Left ventricle myocardium superior (tissue), 1 donor: Measurements from ENCODE around the gene GALNT2. TPM values are rescaled to one million over a fixed set of nuclear protein-coding genes. Genes with fewer than 3 reads are reported as not detected.

Source experiments
- ATAC-seq: fragments of 200-7000 bp; cut with Tn5 transposase; one replicate; pipeline ENCODE4 v1.9.1; 2020; ENCODE audit warnings: mild to moderate bottlenecking, moderate library complexity
- DNase-seq: peaks from one replicate; pipeline ENCODE4 v3.0.0-alpha.2; 2020
- intact Hi-C: fragments of 100-400 bp; cut with micrococcal nuclease; formaldehyde crosslinking; loops from one replicate; pipeline ENCODE4 v1.11.0; 2022
- total RNA-seq: library from RNA; stranded (reverse); fragmentation: NEBNext Ultra II Directional; extraction: Animal tissue kit (Norgen Biotek cat#: 25700); gene quantifications from one replicate; pipeline ENCODE4 v1.2.1, GENCODE V29; 2021
- donor health status: DM: no; HTN: yes; CAD: no; lungs with severe emphysema.

The GALNT2 gene
- total RNA-seq, 1 donor from 2014 or later = 22.0 TPM

DNA sequence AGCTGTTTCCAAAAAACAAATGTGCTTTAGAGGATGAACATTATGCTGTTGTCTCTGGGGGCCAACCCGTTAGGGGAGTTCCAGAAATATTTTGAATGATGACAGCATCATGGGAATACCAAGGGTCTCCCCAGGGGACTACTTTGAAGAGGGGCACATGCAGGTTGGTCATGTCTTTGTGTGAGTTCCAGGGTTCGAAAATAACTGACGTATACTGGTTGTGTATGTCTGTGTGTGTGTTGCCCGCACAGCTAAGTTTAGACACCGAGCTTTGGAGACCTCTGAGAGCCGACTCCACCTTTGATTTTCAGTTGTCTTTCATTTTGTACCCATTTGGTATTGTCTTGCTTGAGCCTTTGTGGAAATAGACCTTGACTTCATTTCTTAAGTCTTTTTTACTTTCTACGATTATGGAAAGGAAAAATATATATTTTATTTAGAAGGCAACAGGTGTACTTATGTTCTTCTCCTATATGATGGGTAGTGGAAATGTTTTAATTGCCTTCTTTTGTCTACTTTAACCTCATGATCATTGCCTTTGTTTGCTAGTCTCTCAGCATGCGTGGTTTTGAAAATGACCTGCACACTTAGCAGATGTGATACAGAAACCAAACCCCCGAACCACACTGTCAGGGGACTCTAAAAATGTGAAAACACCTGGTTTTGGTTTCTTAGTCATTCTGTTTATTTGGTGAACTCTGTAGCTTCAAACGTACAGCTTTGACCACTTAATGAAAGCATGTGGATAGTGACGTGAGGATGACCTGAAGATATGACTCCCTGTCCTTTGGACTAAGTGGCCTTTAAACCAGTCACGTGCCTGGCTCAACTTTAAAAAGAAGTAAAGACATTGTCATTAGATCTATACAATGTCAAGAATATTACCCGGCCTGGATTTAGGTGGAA, 56.5 kb downstream of the GALNT2 start:
- DNase-seq = no peak
- intact Hi-C loops = no loop called here
- ATAC-seq = no peak

- intact Hi-C loops = no loop called here
- ATAC-seq (no peak), DNase-seq (no peak)
Measured at GRCh38 chr1:230124186-230125128, 57.4 kb downstream of the GALNT2 start.

- no peak for DNase-seq
- intact Hi-C loops = no loop called here
- no peak for ATAC-seq
Measured at GRCh38 chr1:230125141-230125540, 58.1 kb downstream of the GALNT2 start.

DNA sequence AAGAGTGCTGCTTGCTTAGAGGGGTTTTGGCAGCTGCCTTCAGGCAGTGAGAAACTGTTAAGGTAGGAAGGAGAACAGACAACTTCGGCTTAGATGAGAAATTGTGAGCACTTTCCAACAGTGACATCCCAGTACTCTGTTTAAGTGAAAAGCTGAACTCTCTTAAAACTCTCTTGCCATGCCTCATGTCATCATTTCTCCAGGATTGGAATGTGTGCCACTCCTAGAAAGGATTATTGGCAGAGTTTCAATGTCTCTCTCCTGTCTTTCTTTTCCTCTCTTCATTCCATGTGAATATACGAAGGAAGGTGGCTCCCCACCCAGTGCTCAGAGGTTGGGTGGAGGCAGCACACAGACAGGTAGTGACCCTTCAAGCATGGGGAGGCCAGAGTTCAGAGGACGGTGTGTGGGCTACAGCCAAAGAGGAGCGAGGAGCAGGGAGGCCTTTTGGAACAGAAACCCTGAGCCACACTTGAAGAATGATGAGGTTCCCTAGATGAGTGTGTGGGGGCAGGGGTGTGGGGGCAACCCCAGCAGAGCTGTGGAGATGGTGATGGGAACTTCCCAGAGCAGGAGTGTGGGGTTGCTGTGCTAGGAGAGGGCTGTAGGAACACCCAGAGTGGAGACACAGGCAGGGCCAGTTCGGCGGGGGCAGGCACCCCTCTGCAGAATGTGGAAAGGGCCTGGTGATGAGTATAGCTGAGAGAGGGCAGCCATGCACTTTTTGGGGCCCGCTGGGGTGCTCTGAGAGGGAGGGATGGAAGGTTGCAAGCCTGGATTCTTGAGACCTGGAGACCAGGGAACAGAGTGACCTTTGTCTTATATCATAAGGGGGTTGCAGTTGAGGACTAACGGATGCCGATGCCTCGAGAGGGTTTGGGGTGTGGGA, 58.8 kb downstream of the GALNT2 start:
- ATAC-seq = no peak
- intact Hi-C loops = no loop called here
- DNase-seq = no peak

- DNase-seq (no peak), ATAC-seq (no peak)
- intact Hi-C loops = no loop called here
Measured at GRCh38 chr1:230126529-230127104, 59.6 kb downstream of the GALNT2 start.

- no peak for DNase-seq
- ATAC-seq = no peak
- intact Hi-C loops = no loop called here
Measured at GRCh38 chr1:230127105-230128054, 60.3 kb downstream of the GALNT2 start.

- DNase-seq (no peak), ATAC-seq (no peak)
- intact Hi-C loops = no loop called here
Measured at GRCh38 chr1:230128569-230129285, 61.7 kb downstream of the GALNT2 start.

GRCh38 chr1:230129341-230129740, 62.3 kb downstream of the GALNT2 start:
- intact Hi-C loops = no loop called here
- no peak for ATAC-seq
- no peak for DNase-seq

DNA sequence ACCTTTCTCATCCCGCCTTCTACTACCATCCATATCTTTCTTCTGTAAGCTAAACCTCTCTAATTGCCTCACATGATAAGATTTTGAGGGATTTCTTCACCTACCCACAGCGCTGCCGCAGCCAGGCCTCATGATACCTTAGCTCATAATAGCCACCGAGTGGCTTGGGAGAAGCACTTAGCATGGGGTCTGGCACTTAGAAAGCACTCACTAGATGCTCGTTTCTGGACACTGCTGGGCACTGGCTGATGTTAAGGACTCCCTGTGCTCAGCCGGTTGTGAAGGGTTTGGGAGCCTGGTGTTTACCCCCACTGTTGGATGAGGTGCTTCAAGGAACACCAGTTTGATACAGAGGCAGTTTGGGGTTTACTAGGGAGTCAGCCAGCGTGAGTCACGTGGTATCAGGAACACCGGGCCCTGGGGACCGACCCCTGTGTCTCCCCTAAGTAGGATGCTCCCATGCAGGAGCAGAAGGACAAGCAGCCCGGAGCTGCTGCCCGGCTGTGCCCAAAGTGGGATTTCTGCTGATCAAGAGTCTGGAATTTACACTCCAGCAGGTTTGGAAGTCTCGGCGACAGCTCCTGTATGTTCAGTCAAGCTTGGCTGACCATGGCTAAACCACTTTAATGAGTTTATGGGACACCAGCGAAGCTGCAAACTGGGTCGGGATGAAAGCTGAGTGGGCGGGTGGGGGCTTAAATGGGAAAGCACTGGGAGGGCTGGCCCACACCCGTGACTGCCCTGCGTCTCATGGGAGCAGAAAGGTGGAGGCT, 63.3 kb downstream of the GALNT2 start:
- ATAC-seq = no peak
- intact Hi-C loops = no loop called here
- no peak for DNase-seq

DNA sequence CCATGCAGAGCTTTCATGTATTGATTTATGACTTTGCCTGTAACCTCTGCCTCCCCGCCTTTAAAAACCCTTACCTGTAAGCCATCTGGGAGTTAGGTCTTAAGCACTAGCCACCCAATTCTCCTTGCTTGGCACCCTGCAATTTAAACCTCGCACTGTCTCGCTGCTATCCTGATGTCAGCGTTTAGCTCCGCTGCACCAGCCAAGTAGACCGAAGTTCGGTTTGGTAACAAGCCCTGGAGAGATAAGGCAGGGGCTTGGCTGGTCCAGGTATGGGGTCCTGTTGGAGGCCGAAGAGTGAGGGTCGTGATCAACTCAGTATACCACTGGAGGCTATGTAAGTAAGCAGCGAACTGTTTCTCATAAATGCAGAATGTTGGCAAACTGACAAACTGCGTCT, 64.4 kb downstream of the GALNT2 start:
- ATAC-seq = no peak
- intact Hi-C loops = no loop called here
- DNase-seq = no peak

DNA sequence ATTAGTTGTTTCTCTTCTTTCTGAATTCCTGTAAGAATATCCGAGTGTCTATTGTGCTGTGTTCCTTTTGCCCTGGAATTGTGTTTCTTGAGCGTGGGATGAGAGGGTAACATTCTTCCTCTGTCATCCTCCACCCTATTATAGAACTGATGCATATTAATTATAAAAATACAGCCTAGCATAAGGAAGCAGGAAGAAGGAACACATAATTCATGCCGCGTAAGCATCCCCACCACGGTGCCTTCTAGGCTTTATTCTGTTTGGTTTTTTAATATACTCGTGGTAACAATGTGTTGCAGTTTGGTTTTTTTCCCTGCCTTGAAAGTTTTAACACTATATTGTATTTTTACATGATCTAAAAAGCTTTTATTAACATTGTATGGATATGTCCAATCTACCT, 65.7 kb downstream of the GALNT2 start:
- no peak for ATAC-seq
- DNase-seq = no peak
- intact Hi-C loops = no loop called here

- DNase-seq (no peak), ATAC-seq (no peak)
- intact Hi-C loops = no loop called here
Measured at GRCh38 chr1:230135726-230136125, 68.7 kb downstream of the GALNT2 start.

GRCh38 chr1:230136453-230137336, 69.7 kb downstream of the GALNT2 start:
- ATAC-seq (peak; percentile 54), DNase-seq (no peak)
- intact Hi-C loops = no loop called here

GRCh38 chr1:230137337-230137815, 70.3 kb downstream of the GALNT2 start:
- intact Hi-C loops = no loop called here
- peak; percentile 37 for ATAC-seq
- no peak for DNase-seq

DNA sequence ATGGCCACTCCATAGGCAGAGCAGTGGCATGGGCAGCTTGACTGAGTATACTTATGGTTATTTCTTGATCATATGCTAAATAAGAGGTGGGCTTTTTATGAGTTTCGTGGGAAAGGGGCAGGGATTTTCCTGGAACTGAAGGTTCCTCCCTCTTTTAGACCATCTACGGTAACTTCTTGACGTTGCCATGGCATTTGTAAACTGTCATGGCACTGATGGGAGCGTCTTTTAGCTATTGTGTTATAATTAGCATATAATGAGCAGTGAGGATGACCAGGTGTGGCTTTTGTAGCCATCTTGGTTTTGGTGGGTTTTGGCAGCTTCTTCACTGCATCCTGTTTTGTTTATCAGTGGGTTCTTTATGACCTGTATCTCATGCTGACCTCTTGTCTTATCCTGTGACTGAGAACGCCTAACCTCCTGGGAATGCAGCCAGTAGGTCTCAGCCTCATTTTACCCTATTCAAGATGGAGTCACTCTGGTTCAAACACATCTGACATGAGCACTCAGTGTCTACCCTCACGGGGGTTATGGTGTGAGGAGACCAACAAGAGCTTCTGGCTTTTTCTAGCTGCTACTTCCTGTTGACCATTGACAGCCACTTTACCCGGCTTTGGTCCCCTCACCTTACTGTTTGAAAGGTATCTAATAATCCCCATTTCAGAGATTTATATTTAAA, 71.7 kb downstream of the GALNT2 start:
- ATAC-seq (no peak), DNase-seq (no peak)
- intact Hi-C loops = no loop called here
